Omental fat pad (tissue), 4 donors: ENCODE measurements around the gene TTC28. TPM values are rescaled to one million over a fixed set of nuclear protein-coding genes. Genes with fewer than 3 reads are reported as not detected.
"Not testable (repeated sequence)": the region's sequence is repeated elsewhere in the genome, so short reads cannot be mapped to it uniquely, and the experiment has no call there.

Experiments
- ATAC-seq: fragments of 150-250 bp; one replicate; pipeline ENCODE4 v1.9.1; 2016; ENCODE audit warnings: mild to moderate bottlenecking, moderate library complexity; ENCODE audit not compliant: low FRiP score
- DNase-seq: peaks from one replicate; pipeline ENCODE4 v3.0.0-alpha.2; 2019; ENCODE audit warnings: low spot score
- CTCF ChIP-seq, 3 donors: fragments of 450-650 bp; IDR thresholded peaks; one replicate each; pipeline ENCODE4 v1.5.1; 2016 to 2017; ENCODE audit warnings: antibody characterized with exemption in 3 of 3, mild to moderate bottlenecking in 3 of 3, moderate library complexity in 2 of 3
- total RNA-seq, 4 donors: library from RNA; depleted of rRNA; stranded (reverse); fragments of >200 nt; gene quantifications; one replicate each; pipeline ENCODE4 v1.1.0, GENCODE V29; 2016

The TTC28 gene
- total RNA-seq, 4 donors from 2014 or later: 28.6 to 103 (median 50.6) TPM

- DNase-seq (no peak), ATAC-seq (no peak)
- no peak for TF ChIP-seq CTCF (IDR thresholded peaks at IDR 0.05)
Observed at GRCh38 chr22:28514321-28514821, 165.3 kb downstream of the TTC28 start.

- not testable (repeated sequence) for DNase-seq, ATAC-seq
Observed at GRCh38 chr22:28512387-28512786, 167.3 kb downstream of the TTC28 start.

DNA sequence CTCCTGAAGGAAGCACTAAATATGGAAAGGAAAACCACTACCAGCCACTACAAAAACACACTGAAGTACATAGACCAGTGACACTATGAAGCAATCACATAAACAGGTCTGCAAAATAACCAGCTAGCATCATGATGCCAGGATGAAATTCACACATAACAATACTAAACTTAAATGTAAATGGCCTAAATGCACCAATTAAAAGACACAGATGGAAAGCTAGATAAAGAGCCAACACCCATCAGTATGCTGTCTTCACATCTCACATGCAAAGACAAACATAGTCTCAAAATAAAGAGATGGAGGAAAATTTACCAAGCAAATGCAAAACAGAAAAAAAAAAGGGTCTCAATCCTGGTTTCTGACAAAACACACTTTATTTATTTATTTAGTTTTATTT is 171.7 kb downstream of the TTC28 start:
- DNase-seq (no peak), ATAC-seq (no peak)
- no peak for TF ChIP-seq CTCF (IDR thresholded peaks at IDR 0.05)

GRCh38 chr22:28506150-28506535 is 173.5 kb downstream of the TTC28 start:
- DNase-seq: no peak
- no peak for TF ChIP-seq CTCF (IDR thresholded peaks at IDR 0.05)
- ATAC-seq: no peak

DNA sequence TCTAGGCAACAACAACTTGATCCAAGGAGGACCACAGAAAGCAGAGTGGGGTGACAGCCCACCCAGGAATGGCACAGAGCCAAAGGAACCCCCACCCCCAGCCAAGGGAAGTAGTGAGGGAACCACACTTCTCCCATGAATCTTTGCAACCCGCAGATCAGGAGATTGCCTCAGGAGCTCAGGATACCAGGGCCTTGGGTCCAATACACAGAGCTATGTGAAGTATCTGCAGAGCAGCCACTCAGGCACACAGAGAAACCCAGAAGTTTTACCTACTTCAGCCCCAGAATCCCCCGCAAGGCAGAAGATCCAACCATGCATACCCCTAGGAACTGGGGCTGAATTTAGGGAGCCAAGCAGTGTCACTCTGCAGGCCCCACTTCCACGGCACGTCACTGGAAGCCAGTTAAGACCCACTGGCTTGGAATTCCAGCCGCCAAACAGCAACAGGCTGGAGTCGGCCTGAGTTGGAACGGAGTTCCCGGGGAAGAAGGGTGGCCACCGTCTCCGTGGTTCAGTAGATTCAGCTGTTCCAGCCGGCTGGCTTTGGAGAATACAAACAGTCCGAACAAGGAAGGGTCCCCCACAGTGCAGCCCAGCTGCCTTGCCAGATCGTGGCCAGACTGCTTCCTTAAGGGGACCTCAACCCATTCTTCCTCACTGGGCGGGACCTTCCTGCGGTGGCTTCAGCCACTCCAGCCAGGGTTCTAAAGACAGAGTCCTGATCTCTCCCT is 174.1 kb downstream of the TTC28 start:
- no peak for DNase-seq
- no peak for ATAC-seq
- TF ChIP-seq CTCF (IDR thresholded peaks at IDR 0.05): no peak

- DNase-seq (no peak), ATAC-seq (no peak)
- TF ChIP-seq CTCF (IDR thresholded peaks at IDR 0.05): no peak
Observed at GRCh38 chr22:28500006-28500405, 179.6 kb downstream of the TTC28 start.

- ATAC-seq: no peak
- no peak for DNase-seq
- TF ChIP-seq CTCF (IDR thresholded peaks at IDR 0.05): no peak
Observed at GRCh38 chr22:28498044-28498443, 181.6 kb downstream of the TTC28 start.
